Measurements from ENCODE around the gene IFI6. TPM values are rescaled to one million over a fixed set of nuclear protein-coding genes. Genes with fewer than 3 reads are reported as not detected.
A peak's percentile ranks its signal among the peaks of the same experiment; 100 is the strongest.

Gene IFI6
- total and polyA plus RNA-seq, 11 donors = 18.3 to 140 (median 61.9) TPM

GRCh38 chr1:27660300-27660835, 11.6 kb downstream of the IFI6 start:
- intact Hi-C loops (cut with DNase I) = loop anchor here (5.0 to 10.0 kb wide), 11 partner anchors 103 to 366 kb away; partner anchors contain the start of gene GPR3 (in 6 of the 10)
- H3K36me3 ChIP-seq = peaks cover 0 to 2% (median 0%) of the 10 kb centered on the region in 9 donors
- H3K4me1 ChIP-seq = peaks cover 16 to 67% (median 46%) of the 10 kb centered on the region in 12 donors
- H3K27me3 ChIP-seq = no peaks in the 10 kb centered on the region
- H3K27ac ChIP-seq = peak overlapping the region; percentile 90 to 99 (median 96)
- H3K4me3 ChIP-seq = peak overlapping the region; percentile 24 to 79 (median 60)
- TF ChIP-seq CTCF (IDR thresholded peaks at IDR 0.05) (no peak), POLR2A (IDR thresholded peaks at IDR 0.05) (no peak)
- ATAC-seq = no peak
- DNase-seq = no peak
- WGBS, 4 donors = 51 to 66% (median 54%) methylated on average over 10 of the region's 10 CpGs
- no peaks in the 10 kb centered on the region for H3K9me3 ChIP-seq

DNA sequence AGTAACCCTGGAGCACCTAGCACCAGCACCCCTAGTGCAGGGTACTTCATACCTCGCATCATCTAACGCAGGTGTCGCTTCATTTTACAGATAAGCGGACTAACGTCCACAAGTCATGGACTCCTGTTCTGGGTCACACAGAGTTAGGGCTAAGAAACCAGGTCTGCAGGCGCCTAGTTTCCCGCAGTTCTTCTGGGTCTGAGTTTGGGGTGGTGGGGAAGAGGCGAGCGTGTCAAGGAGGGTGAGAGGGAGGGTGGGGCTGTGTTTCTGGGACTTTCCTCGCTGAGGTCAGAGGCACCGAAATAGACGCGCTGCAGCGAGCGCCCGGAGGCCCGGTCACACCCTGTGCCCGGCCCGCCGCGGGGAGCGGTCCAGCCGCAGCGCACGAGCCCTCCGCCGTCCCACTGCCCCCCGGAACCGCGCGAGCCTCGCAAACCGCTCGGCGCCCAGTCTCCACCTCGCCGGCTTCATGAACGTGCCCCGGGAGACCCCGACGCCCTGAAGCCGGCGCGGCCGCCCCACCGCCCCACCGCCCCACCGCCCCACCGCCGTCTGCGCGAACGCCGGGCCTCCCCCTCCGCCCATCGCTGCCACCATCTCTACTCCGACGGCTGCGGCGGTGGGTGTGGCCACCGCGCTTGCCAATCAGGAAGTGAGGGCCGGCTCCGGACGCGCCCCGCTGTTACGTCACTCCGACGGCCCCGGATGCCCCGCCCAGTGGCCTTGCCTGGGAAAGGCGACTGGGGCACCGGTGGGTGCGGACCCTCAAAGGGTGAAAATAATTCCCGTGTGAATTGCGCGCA, 12.3 kb downstream of the IFI6 start:
- ATAC-seq (peak; percentile 68 to 89 (median 82)), DNase-seq (peak; percentile 94 to 98 (median 96))
- WGBS, 4 donors = 5 to 14% (median 10%) methylated on average over 37 to 78 of the region's 78 CpGs
- Histone ChIP-seq H3K27me3 (no peaks in the 10 kb centered on the region), H3K4me3 (peak overlapping the region; percentile 24 to 79 (median 60)), H3K9me3 (no peaks in the 10 kb centered on the region), H3K36me3 (no peaks in the 10 kb centered on the region), H3K27ac (peak overlapping the region; percentile 90 to 99 (median 96)), H3K4me1 (peaks cover 16 to 71% (median 50%) of the 10 kb centered on the region in 12 donors)
- intact Hi-C loops (cut with DNase I) = loop anchor here (1.0 to 10.0 kb wide), 12 partner anchors 51 to 365 kb away; partner anchors contain the start of gene GPR3 (in 6 of the 10)
- TF ChIP-seq CTCF (IDR thresholded peaks at IDR 0.05) (no peak), POLR2A (IDR thresholded peaks at IDR 0.05) (peak in 1 of 2 donors; percentile 55)

DNA sequence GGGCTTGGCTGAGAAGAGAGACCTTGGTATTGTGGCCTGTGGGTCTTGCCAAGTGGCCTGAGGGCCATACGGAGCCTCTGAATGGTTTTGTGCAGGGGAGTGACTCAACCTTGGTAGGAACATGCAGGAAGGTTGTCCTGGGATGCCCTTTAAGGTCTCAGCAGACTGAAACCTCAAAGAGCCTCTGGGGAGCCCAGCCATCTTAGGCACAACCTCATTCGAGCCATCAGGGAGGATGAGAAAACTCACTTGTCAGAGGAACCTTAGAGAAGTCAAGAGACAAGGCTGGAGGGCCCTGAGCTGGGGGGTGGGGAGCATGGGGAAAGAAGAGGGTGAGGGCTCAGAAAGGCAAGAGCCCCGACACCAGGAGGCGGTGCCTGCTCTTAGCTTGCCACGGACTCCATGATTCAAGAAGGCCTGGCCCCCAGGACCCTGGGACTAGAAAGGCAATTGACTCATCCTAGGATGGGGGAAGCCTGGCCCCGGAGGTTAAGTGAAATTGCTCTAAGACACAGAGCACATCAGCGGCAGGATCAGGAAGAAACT, 13.0 kb downstream of the IFI6 start:
- Histone ChIP-seq H3K27me3 (no peaks in the 10 kb centered on the region), H3K36me3 (no peaks in the 10 kb centered on the region), H3K27ac (peak overlapping the region; percentile 90 to 99 (median 96)), H3K9me3 (no peaks in the 10 kb centered on the region), H3K4me3 (peak overlapping the region in 5 of 12 donors; percentile 69 to 79 (median 71)), H3K4me1 (peaks cover 16 to 71% (median 48%) of the 10 kb centered on the region in 12 donors)
- intact Hi-C loops (cut with DNase I) = loop anchor here in 1 of 10 donors (1.0 kb wide), 1 partner anchor 51 kb away; no protein-coding TSS in a partner anchor
- DNase-seq (peak in 1 of 5 donors; percentile 65), ATAC-seq (peak in 3 of 4 donors; percentile 3 to 16 (median 11))
- TF ChIP-seq CTCF (IDR thresholded peaks at IDR 0.05) = no peak
- TF ChIP-seq POLR2A (IDR thresholded peaks at IDR 0.05) = no peak
- WGBS, 4 donors = 40 to 50% (median 47%) methylated on average over 7 of the region's 7 CpGs
